Activated CD4-positive, alpha-beta T cell treated with anti-CD3 and anti-CD28 coated beads for 36 hours (primary cell): ENCODE data around the gene SMPD3. TPM values are rescaled to one million over a fixed set of nuclear protein-coding genes. Genes with fewer than 3 reads are reported as not detected.

ENCODE experiments used
- ATAC-seq: fragments of 200-7000 bp; cut with Tn5 transposase; one replicate; pipeline ENCODE4 v1.10.0; 2021; ENCODE audit warnings: mild to moderate bottlenecking, moderate library complexity
- CTCF ChIA-PET: fragments of 350-600 bp; sonication (Branson Sonifier 250); formaldehyde crosslinking; loops from one replicate; lab custom pipeline; 2021; ENCODE audit warnings: antibody characterized with exemption; lab: Charles Lee
- POLR2A ChIA-PET: fragments of 350-600 bp; sonication (Branson Sonifier 250); formaldehyde crosslinking; loops from one replicate; lab custom pipeline; 2021; ENCODE audit warnings: antibody characterized with exemption, inconsistent platforms; lab: Charles Lee
- DNase-seq: peaks from one replicate; pipeline ENCODE4 v3.0.0-alpha.2; 2020
- H3K27ac Mint-ChIP-seq: one replicate; pipeline ENCODE4 v1.8.0; 2021; ENCODE audit warnings: mixed read lengths
- H3K27me3 Mint-ChIP-seq: one replicate; pipeline ENCODE4 v1.8.0; 2021; ENCODE audit warnings: mixed read lengths
- H3K36me3 Mint-ChIP-seq: one replicate; pipeline ENCODE4 v1.8.0; 2021; ENCODE audit warnings: low read depth, mixed read lengths
- H3K4me1 Mint-ChIP-seq: one replicate; pipeline ENCODE4 v1.8.0; 2021; ENCODE audit warnings: mixed read lengths
- H3K4me3 Mint-ChIP-seq: one replicate; pipeline ENCODE4 v1.8.0; 2021; ENCODE audit warnings: mild to moderate bottlenecking, moderate library complexity, mixed read lengths
- H3K9me3 Mint-ChIP-seq: one replicate; pipeline ENCODE4 v1.8.0; 2021; ENCODE audit warnings: low read depth, mixed read lengths
- intact Hi-C, 2 experiments: fragments of 100-400 bp; cut with DNase I in 1 of 2; cut with micrococcal nuclease in 1 of 2; formaldehyde crosslinking; loops; one replicate each; pipeline versions ENCODE4 v1.14.2 to v1.15.1; 2022 to 2024; cut with DNase I, micrococcal nuclease
- total RNA-seq, 2 experiments: library from RNA; stranded (reverse); gene quantifications; one replicate each; pipeline ENCODE4 v1.2.3, GENCODE V29; 2021

SMPD3 gene
- total RNA-seq, 2 experiments from 2014 or later, result 0.07 to 0.37 TPM

DNA sequence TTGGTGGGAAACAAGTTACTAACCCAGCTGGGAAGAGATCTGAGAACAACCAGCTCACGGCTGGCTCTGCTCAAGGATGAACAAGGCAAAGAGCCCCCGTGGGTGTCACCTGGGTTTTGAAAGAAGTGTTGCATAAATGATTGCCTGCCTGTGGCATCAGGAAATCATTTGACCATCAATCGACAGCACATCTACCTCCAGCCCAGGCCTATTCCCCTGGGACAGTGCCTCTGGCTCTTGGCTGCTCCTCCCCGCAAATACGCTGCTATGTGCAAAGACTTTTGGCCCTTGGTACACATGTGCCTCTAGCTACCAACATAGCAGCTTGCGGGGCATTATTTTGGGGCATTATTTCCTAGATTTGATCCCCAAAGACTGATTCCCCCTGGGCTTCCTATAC lies 39.4 kb upstream of the SMPD3 start:
- H3K27me3 Mint-ChIP-seq, result no peaks in the 10 kb centered on the region
- intact Hi-C loops, result no loop called here
- DNase-seq (no peak), ATAC-seq (no peak)
- ChIA-PET CTCF (interaction anchor here (0.6 to 0.8 kb wide), 3 partner anchors 268 to 706 kb away, joined by 3 read pairs; no protein-coding TSS in a partner anchor), POLR2A (no interaction called here)
- no peaks in the 10 kb centered on the region for H3K4me1 Mint-ChIP-seq
- peaks cover 2% of the 10 kb centered on the region for H3K36me3 Mint-ChIP-seq
- no peaks in the 10 kb centered on the region for H3K9me3 Mint-ChIP-seq
- H3K4me3 Mint-ChIP-seq, result no peak overlapping the region
- no peak overlapping the region for H3K27ac Mint-ChIP-seq

DNA sequence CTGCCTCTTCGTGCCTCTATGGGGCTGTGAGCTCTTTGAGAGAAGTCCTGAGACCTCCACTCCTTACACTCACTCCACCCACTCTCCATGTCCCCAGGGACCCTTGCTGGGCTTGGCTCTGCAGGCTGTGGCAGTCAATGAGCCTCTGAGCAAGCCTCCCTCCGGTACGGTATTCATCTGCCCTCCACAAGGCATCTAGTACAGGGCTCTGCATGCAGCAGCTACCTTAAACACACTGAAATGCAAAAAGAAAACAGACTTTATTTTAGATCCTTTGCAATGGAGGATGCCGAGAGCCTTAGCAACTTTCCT lies 38.9 kb upstream of the SMPD3 start:
- peaks cover 2% of the 10 kb centered on the region for H3K36me3 Mint-ChIP-seq
- CTCF ChIA-PET, result interaction anchor here (0.8 to 1.6 kb wide), 3 partner anchors 24 to 268 kb away, joined by 3 to 6 read pairs (median 4); no protein-coding TSS in a partner anchor
- no peaks in the 10 kb centered on the region for H3K4me1 Mint-ChIP-seq
- H3K27ac Mint-ChIP-seq, result no peak overlapping the region
- H3K27me3 Mint-ChIP-seq, result no peaks in the 10 kb centered on the region
- ATAC-seq, result no peak
- intact Hi-C loops, result no loop called here
- DNase-seq, result no peak
- POLR2A ChIA-PET, result no interaction called here
- no peaks in the 10 kb centered on the region for H3K9me3 Mint-ChIP-seq
- H3K4me3 Mint-ChIP-seq, result no peak overlapping the region

DNA sequence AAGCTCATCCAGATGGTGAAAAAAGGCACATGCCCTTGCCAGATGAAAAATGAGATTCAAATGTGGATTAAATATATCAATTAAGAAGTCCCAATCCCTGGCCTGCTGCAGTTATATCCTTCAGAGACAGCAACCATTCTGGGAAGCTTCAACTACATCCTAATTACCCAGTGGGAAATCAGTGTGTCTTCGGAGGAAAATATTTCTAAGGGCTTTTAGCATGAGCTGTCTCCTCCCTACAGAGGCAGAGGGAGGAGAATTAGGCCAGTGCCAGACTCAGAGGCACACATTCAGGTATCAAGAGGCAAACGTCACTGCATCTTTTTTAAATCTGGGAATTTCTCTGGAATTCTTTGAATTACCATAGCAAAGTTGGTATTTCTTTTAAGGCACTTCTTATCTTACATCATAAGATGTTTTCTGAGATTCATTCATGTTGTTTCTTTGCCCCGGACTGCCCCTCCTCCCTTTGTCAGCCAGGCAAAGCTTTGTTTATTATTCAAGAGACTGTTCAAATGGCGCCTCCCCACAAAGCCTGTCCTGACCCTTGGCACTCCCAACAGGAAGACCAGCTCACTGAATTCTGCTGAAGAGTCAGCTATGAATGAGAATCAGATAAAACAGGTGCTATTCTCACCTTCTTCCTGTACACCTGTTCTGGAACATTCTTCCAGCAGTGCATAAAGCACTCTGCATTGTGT lies 38.3 kb upstream of the SMPD3 start:
- ATAC-seq, result no peak
- Mint-ChIP-seq H3K27ac (no peak overlapping the region), H3K27me3 (no peaks in the 10 kb centered on the region), H3K9me3 (no peaks in the 10 kb centered on the region), H3K4me1 (no peaks in the 10 kb centered on the region), H3K4me3 (no peak overlapping the region), H3K36me3 (peaks cover 2% of the 10 kb centered on the region)
- no peak for DNase-seq
- POLR2A ChIA-PET, result no interaction called here
- intact Hi-C loops, result no loop called here
- CTCF ChIA-PET, result interaction anchor here (0.8 to 1.6 kb wide), 3 partner anchors 24 to 267 kb away, joined by 3 to 6 read pairs (median 4); no protein-coding TSS in a partner anchor

DNA sequence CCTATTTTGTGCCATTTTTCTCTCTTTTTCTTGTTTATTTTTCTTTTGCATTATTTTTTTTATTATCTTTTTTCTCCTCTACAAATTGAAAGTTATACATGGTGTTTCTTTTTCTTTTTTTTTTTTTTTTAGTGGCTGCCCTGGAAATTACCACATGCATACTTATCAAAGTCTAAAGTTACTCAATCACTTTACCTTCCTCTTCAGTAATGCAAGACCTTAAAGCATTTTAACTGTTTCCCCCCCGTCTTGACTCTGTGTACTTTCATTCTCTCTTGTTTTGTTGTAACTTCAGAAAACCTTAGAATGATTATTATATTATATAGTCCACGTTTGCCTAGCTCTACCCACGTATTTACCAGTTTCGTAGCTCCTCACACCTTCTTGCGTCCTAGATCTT lies 33.3 kb upstream of the SMPD3 start:
- intact Hi-C loops, result no loop called here
- no peaks in the 10 kb centered on the region for H3K4me1 Mint-ChIP-seq
- H3K36me3 Mint-ChIP-seq, result peaks cover 2% of the 10 kb centered on the region
- DNase-seq (no peak), ATAC-seq (no peak)
- POLR2A ChIA-PET, result no interaction called here
- H3K27me3 Mint-ChIP-seq, result no peaks in the 10 kb centered on the region
- H3K4me3 Mint-ChIP-seq, result no peak overlapping the region
- no peaks in the 10 kb centered on the region for H3K9me3 Mint-ChIP-seq
- CTCF ChIA-PET, result interaction anchor here (0.7 to 1.1 kb wide), 3 partner anchors 9 to 988 kb away, joined by 3 to 4 read pairs (median 3); no protein-coding TSS in a partner anchor
- no peak overlapping the region for H3K27ac Mint-ChIP-seq

DNA sequence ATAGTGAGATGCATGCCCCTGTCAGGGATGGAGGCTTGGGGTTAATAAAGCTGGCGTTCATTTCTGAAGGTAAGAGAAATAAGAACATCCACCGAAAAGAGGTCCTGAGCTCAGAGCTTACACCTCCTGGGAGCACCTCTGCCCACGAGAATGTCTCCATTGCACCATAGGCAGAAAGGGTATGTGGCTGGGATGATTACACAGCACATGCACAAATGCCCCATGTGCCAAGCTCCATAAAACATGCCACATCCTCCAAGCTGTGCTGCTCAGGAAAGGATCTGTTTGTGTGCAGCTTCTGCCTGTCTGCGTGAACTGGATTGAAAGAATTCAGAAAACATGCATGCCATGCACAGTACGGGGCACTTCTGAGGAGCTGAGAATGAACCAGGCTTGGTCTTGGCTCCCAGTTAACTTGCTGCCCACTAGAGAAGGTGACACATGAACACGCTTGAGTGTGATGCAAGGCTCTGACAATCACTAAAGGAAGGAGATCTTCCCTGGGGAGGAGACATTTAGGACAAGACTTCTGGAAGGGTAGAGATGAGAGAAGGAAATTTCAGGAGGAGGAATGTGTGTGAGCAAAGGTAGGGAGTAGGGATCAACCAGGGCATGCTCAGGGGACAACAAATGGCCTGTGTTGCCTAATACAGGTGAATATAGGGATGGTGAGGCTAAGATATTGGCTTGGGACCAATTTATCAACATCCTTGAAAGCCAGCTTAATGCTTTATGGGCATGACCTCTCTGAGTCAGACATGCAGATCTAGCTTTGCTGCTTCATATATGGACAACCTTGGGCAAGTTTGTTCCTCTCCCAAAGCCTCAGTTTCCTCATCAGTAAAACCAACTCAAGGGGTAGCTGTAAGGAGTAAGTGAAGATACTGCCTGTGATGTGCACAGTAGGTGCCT lies 32.0 kb upstream of the SMPD3 start:
- POLR2A ChIA-PET, result no interaction called here
- Mint-ChIP-seq H3K36me3 (peaks cover 2% of the 10 kb centered on the region), H3K9me3 (no peaks in the 10 kb centered on the region), H3K4me3 (no peak overlapping the region), H3K27me3 (no peaks in the 10 kb centered on the region), H3K4me1 (no peaks in the 10 kb centered on the region), H3K27ac (no peak overlapping the region)
- CTCF ChIA-PET, result interaction anchor here (0.6 to 1.1 kb wide), 3 partner anchors 28 to 110 kb away, joined by 3 read pairs; no protein-coding TSS in a partner anchor
- no peak for DNase-seq
- no peak for ATAC-seq
- intact Hi-C loops, result no loop called here

DNA sequence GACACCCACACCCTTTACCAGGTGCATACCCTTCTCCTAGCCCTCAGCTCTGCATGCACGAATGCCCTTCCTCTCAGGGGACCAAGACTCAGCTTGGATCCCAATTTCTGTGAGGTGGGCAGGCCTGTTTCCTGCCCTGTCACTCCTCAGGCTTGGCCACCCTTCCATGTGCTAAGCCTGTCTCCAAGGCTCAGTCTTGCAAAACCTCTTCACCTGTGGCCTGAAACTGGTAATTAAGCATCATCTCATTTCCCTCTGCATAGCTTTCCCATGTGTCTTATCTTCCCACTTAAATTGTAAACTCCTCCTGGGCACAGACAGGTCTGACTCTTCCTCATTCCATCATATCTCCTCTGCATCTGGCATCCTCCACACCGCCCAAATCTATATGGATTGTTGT lies 31.0 kb upstream of the SMPD3 start:
- DNase-seq (no peak), ATAC-seq (no peak)
- intact Hi-C loops, result no loop called here
- Mint-ChIP-seq H3K27me3 (no peaks in the 10 kb centered on the region), H3K27ac (no peak overlapping the region), H3K36me3 (no peaks in the 10 kb centered on the region), H3K4me3 (no peak overlapping the region), H3K9me3 (no peaks in the 10 kb centered on the region), H3K4me1 (no peaks in the 10 kb centered on the region)
- ChIA-PET CTCF (interaction anchor here (1.5 kb wide), 1 partner anchor 42 kb away, joined by 3 read pairs; no protein-coding TSS in a partner anchor), POLR2A (no interaction called here)

DNA sequence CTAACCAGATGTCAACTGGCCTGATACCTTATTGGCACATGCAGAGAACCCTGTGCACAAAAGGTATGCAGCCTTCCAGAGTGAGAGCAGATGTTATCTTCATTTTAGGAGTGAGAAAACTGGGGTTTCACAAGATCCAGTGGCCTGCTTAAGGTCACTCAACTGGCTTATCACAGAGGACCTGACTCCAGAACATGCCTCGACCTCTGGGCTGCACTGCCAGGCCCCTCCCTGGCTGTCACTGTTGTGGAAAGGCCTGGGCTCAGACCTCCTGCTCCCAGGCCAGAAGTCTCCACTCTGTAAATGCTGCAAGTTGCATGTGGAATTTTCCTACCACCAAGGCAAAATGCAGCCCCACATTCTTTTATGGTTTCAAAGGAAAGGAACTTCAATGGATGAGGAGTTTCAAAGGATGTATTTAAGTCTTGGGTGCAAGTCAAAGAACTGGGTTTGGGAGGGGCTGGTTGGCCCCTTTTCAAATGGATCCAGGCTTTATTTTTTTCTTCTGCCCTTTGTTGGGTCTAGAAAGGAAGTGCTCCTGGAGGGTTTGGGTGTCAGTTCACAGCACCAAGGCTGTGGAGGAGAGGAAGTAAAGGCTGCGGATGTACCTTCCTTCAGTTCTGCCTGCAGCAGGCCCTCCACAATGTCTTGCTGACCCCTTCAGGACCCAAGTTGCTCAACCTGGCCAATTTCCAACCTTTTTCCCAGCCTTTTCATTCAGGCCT lies 30.4 kb upstream of the SMPD3 start:
- ATAC-seq, result no peak
- DNase-seq, result no peak
- CTCF ChIA-PET, result interaction anchor here (1.5 kb wide), 1 partner anchor 42 kb away, joined by 3 read pairs; no protein-coding TSS in a partner anchor
- Mint-ChIP-seq H3K9me3 (no peaks in the 10 kb centered on the region), H3K4me3 (no peak overlapping the region), H3K36me3 (no peaks in the 10 kb centered on the region), H3K27ac (no peak overlapping the region), H3K4me1 (no peaks in the 10 kb centered on the region), H3K27me3 (no peaks in the 10 kb centered on the region)
- POLR2A ChIA-PET, result no interaction called here
- intact Hi-C loops, result no loop called here

DNA sequence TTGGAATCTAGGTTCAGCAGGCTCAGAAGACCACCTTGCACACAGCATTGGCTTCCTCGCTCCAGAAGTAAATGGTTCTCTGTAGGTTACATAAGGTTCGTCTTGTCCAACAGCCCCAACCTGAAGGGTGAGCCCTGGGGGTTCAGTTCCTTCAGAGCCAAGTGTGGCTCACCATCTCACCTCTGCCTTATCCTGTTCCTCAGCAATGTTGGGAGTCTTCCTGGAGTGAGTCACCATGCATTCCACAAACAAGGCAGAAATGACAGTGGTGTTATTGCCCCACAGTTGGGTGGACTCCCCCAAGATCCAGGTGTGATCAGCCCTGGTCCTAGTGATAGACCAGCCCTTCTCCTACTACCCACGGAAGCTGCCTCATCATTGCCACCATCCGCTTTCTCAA lies 26.8 kb upstream of the SMPD3 start:
- CTCF ChIA-PET, result no interaction called here
- Mint-ChIP-seq H3K9me3 (no peaks in the 10 kb centered on the region), H3K4me3 (no peak overlapping the region)

DNA sequence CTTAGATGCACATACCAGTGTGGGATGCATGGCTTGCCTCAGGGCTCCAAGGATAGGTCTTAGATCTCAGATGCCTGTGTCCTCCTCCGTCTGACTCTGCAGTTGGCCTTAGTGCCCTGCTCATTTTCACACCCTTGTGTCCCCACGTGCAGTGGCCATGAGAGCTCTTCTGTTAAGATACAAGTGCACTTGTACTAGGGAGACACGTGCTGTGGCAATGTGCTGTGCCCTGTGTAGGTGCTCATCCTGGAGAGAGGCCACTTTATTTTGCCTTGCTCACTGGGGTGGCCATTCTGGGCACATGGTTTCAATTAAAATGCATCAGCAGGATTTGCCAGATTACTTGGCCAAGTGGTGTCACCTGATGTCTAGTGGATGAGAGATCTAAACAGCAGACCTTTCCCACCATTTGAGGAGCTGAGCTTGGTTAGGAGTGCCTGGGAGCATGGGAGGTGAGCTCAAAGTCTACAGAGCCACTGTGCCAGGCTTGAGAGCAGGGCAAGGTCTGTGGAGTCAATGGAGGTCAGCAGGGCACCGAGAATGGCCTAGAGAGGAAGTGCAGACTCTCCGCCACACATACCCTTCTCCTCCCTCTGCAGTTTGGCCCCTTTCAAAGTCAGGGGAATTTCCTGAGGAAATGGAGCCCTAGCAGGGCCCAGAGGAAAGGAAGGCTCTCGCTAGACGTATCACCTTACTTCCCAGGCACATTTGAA lies 25.2 kb upstream of the SMPD3 start:
- Mint-ChIP-seq H3K27me3 (no peaks in the 10 kb centered on the region), H3K4me3 (no peak overlapping the region), H3K9me3 (no peaks in the 10 kb centered on the region), H3K4me1 (peaks cover 19% of the 10 kb centered on the region), H3K27ac (no peak overlapping the region), H3K36me3 (no peaks in the 10 kb centered on the region)
- intact Hi-C loops, result no loop called here
- CTCF ChIA-PET, result interaction anchor here (1.1 kb wide), 1 partner anchor 8 kb away, joined by 3 read pairs; no protein-coding TSS in a partner anchor
- POLR2A ChIA-PET, result no interaction called here
- no peak for DNase-seq
- ATAC-seq, result no peak

More for the DNA sequence above, 26.8 kb upstream of the SMPD3 start:
- intact Hi-C loops, result no loop called here
- no peaks in the 10 kb centered on the region for H3K36me3 Mint-ChIP-seq
- no peak for DNase-seq
- ATAC-seq, result no peak
- H3K27me3 Mint-ChIP-seq, result no peaks in the 10 kb centered on the region
- no peak overlapping the region for H3K27ac Mint-ChIP-seq
- POLR2A ChIA-PET, result no interaction called here
- H3K4me1 Mint-ChIP-seq, result peaks cover 7% of the 10 kb centered on the region

DNA sequence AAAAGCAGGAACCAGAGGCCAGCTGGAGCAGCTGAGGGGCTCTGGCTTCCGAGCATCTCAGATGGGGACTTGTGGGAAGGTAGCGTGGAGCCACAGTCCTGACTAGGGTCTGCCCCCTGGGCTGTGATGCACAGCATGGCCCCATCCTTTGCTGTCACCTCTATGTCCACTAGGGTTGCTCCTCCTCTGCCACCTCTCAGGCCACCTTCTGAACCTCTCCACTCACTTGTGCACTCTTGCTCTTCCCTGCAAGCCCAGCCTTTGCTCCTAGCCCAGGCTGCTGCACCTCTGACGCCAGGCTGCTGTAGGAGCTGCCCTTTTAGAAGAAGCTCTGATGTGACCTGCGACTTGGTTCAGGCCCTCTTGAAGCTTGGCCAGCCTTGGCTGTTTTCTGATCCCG lies 24.3 kb upstream of the SMPD3 start:
- ATAC-seq, result no peak
- ChIA-PET CTCF (interaction anchor here (1.1 to 4.1 kb wide), 2 partner anchors 9 to 48 kb away, joined by 3 to 16 read pairs; no protein-coding TSS in a partner anchor), POLR2A (no interaction called here)
- Mint-ChIP-seq H3K4me1 (peaks cover 25% of the 10 kb centered on the region), H3K9me3 (no peaks in the 10 kb centered on the region), H3K36me3 (no peaks in the 10 kb centered on the region), H3K4me3 (no peak overlapping the region), H3K27ac (no peak overlapping the region), H3K27me3 (no peaks in the 10 kb centered on the region)
- intact Hi-C loops, result no loop called here
- DNase-seq, result no peak
